RWPE1 (cell line): ENCODE results near the gene CASQ1.

Source experiments
- CTCF ChIA-PET: fragments of 350-600 bp; sonication (Branson Sonifier 250); formaldehyde crosslinking; extraction: SDS; loops from one replicate; lab custom pipeline; 2021; lab: Yijun Ruan, JAX
- POLR2A ChIA-PET: fragments of 400-600 bp; formaldehyde crosslinking; extraction: SDS; loops from one replicate; lab custom pipeline; 2020; ENCODE audit warnings: antibody characterized with exemption; ENCODE audit not compliant: low non-redundant PET; lab: Yijun Ruan, JAX
- DNase-seq: peaks from one replicate; pipeline ENCODE4 v3.0.0; 2012; ENCODE audit warnings: low spot score
- H3K27ac ChIP-seq: fragments of 450-650 bp; 2 replicates; pipeline ENCODE4 v1.5.1; 2017
- TF ChIP-seq, protein P1 (sequence below): fragments of 450-650 bp; conservative IDR thresholded peaks from 2 replicates; pipeline ENCODE4 v1.5.1; 2017; ENCODE audit warnings: low read depth, mild to moderate bottlenecking

Gene CASQ1

DNA sequence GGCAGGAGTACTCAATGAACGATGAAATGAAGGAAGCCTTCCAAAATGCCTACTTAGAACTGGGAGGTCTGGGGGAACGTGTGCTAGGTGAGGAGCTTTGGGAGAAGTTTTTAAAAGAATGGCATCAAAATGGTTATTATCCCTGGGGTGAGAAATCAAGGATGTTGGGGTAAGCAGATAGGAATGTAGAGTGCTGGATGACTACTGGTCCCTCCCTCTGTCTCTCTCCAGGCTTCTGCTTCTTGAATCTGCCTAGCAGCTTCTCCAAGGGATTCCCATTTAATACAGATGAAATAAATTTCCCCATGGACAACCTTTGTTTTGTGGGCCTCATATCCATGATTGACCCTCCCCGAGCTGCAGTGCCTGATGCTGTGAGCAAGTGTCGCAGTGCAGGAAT, 19.0 kb upstream of the CASQ1 start:
- ChIA-PET POLR2A (no interaction called here), CTCF (interaction anchor here (0.6 kb wide), 1 partner anchor 14 kb away, joined by 3 read pairs; no protein-coding TSS in a partner anchor)
- TF ChIP-seq, protein P1, sequence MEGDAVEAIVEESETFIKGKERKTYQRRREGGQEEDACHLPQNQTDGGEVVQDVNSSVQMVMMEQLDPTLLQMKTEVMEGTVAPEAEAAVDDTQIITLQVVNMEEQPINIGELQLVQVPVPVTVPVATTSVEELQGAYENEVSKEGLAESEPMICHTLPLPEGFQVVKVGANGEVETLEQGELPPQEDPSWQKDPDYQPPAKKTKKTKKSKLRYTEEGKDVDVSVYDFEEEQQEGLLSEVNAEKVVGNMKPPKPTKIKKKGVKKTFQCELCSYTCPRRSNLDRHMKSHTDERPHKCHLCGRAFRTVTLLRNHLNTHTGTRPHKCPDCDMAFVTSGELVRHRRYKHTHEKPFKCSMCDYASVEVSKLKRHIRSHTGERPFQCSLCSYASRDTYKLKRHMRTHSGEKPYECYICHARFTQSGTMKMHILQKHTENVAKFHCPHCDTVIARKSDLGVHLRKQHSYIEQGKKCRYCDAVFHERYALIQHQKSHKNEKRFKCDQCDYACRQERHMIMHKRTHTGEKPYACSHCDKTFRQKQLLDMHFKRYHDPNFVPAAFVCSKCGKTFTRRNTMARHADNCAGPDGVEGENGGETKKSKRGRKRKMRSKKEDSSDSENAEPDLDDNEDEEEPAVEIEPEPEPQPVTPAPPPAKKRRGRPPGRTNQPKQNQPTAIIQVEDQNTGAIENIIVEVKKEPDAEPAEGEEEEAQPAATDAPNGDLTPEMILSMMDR, result no peak
- peak; percentile 24 for DNase-seq
- no peak overlapping the region for H3K27ac ChIP-seq

DNA sequence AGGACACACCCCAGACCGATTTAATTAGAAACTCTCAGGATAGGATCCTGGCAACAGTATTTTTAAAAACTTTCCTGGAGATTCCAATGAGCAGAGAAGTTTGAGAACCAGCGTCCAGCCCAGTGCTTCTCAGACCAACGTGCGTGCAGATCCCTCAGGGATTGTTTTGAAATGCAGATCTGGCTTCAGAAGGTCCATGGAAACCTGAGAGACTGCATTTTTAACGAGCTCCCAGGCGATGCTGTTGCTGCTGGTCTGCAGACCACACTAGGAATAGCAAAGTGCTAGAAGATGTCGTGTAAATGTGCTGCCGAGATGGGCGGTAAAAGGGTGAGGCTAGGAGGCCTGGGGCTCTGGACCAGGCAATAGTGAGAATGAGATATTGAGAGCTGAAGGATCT, 18.4 kb upstream of the CASQ1 start:
- CTCF ChIA-PET, result interaction anchor here (0.6 kb wide), 1 partner anchor 66 kb away, joined by 4 read pairs; no protein-coding TSS in a partner anchor

DNA sequence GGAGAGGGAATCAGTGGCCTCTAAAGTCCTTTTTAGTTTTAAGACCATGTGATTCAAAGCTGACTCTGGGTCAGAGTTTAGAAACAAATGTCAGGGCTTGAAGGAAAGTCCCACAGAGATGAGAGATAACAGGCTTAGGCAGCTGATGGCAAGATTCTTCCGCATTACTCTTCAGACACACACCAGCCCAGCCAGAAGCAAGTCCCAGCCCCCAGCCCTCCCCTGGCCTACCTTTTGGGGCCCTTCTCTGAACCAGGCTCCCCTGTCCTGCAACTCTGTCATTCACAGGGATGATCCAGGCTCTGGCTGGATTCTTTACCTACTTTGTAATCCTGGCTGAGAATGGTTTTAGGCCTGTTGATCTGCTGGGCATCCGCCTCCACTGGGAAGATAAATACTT, 13.1 kb upstream of the CASQ1 start:
- ChIA-PET POLR2A (no interaction called here), CTCF (no interaction called here)
- H3K27ac ChIP-seq, result no peak overlapping the region
- TF ChIP-seq, protein P1, result no peak
- no peak for DNase-seq

More for the DNA sequence above, 18.4 kb upstream of the CASQ1 start:
- TF ChIP-seq, protein P1, result no peak
- POLR2A ChIA-PET, result no interaction called here
- no peak overlapping the region for H3K27ac ChIP-seq
- DNase-seq, result no peak

DNA sequence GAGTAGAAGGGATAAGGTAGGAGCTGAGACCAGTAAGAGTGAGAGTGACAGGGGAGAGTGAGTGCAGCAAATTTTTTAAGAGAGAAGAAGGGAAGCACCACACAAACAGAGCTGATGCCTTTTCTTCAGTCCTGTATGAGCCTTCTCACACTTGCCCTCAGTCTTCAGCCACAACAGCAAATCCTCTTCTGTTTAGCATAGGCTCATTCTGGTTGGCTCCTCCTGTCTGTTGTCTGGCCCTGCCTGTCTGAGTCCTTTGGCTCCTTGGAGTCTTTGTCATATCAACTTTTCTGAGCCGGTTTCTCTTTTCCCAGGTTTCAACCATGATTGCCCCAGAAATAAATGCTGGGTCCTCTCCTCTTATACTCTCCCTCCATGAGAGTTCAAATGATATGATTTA, 12.7 kb upstream of the CASQ1 start:
- POLR2A ChIA-PET, result no interaction called here
- H3K27ac ChIP-seq, result no peak overlapping the region
- CTCF ChIA-PET, result no interaction called here
- TF ChIP-seq, protein P1, result no peak
- no peak for DNase-seq

DNA sequence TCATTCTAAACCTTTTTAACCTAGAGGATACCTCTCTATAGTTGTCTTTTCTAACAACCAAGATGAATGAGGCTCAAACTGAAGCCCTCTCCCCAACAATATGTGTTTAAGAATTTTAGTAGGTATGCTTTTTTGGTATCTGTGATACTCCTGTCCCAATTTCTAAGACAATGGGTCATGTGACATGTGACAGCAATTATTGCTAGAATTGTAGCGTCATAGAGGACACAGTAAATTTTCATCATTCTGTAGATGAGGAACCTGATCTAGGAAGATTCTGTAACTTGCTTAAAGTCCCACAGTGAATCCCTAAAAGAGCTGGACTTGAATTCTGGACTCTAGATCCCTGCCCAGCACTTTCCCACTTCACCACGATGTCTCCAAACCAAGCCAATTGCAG, 11.6 kb upstream of the CASQ1 start:
- TF ChIP-seq, protein P1, result no peak
- no peak for DNase-seq
- ChIA-PET POLR2A (no interaction called here), CTCF (interaction anchor here (0.7 kb wide), 1 partner anchor 472 kb away, joined by 3 read pairs; no protein-coding TSS in a partner anchor)
- no peak overlapping the region for H3K27ac ChIP-seq

DNA sequence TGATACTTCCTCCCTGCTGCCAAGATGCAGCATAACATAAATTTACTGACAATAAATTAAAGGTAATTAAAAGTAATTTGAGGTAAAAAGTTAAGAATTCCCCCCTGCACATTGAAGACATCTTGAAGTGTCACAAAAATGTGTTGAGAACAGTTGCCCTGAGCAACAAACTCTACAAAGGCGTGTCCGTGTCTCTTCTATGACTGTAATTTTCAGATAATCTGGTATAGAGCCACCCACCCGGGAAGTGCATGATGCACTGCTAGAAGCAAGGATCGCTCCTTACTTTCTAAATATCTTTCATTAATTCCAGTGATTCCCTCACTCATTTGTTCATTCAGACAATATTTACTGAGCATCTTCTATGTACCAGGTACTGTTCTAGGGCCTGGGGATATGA, 11.0 kb upstream of the CASQ1 start:
- POLR2A ChIA-PET, result no interaction called here
- CTCF ChIA-PET, result interaction anchor here (0.7 kb wide), 1 partner anchor 473 kb away, joined by 3 read pairs; no protein-coding TSS in a partner anchor
- TF ChIP-seq, protein P1, result no peak
- H3K27ac ChIP-seq, result no peak overlapping the region
- no peak for DNase-seq
